NCI-H2029 (cell line): ENCODE results near the gene ALDOA.
"Not testable (repeated sequence)": the region's sequence is repeated elsewhere in the genome, so short reads cannot be mapped to it uniquely, and the experiment has no call there.

Source experiments
- DNase-seq: peaks from one replicate; lab custom pipeline; 2025; lab: John Stamatoyannopoulos, UW

The ALDOA gene

GRCh38 chr16:30065102-30065942, at the start of gene ALDOA:
TSS of gene ALDOA (plus strand) at chr16:30065760. CDS start at chr16:30066898, 1,138 bp downstream.
- peak; percentile 97 for DNase-seq

DNA sequence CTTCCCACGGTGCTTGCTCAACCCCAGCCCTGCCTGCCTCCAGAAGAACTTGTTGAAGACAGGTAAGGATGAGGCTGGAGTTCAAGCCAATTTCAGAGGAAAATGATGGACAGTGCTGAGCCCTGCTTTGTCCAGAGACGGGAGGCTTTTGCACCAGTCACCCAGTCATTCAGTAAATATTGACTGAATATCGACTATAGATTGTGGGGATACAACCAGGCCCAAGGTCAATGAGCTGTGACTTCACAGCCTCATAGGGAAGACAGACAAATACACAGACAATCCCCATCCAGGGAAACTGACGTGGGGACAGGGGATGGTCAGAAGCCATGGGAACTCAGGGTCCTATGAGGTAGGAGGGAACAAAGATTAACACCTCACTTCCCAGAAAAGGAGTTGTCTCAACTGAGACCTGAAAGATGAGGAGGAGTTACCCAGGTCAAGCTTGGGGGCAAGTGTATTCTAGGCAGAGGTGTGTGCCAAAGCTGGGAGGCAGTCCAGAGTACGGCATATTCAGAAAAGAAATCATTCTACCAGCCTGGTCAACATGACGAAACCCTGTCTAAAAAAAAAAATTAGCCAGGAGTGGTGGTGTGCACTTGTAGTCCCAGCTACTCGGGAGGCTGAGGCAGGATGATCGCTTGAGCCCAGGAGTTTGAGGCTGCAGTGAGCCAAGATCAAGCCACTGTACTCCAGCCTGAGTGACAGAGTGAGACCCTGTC, 48.8 kb upstream of the ALDOA start:
- no peak for DNase-seq

DNA sequence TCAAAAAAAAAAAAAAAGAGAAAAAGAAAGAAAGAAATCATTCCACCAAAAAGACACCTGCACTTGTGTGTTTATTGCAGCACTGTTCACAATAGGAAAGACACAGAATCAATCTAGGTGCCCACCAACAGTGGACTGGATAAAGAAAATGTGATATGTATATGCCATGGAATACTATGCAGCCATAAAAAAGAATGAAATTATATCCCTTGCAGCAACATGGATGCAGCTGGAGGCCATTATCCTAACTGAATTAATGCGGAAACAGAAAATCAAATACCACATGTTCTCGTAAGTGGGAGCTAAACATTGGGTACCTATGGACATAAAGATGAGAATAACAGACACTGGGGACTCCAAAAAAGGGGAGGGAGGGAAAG, 48.3 kb upstream of the ALDOA start:
- DNase-seq: no peak

DNA sequence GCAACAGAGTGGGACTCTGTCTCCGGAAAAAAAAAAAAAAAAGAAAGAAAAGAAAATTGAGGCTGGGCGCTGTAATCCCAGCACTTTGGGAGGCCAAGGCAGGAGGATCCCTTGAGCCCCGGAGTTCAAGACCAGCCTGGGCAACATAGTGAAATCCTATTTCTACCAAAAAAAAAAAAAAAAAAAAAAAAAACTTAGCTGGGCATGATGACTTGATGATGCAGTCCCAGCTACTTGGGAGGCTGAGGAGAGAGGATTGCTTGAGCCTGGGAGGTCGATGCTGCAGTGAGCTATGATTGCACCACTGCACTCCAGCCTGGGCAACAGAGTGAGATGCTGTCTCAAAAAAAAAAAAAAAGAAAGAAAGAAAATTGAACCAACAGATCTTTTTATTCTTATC, 47.6 kb upstream of the ALDOA start:
- DNase-seq: not testable (repeated sequence)

DNA sequence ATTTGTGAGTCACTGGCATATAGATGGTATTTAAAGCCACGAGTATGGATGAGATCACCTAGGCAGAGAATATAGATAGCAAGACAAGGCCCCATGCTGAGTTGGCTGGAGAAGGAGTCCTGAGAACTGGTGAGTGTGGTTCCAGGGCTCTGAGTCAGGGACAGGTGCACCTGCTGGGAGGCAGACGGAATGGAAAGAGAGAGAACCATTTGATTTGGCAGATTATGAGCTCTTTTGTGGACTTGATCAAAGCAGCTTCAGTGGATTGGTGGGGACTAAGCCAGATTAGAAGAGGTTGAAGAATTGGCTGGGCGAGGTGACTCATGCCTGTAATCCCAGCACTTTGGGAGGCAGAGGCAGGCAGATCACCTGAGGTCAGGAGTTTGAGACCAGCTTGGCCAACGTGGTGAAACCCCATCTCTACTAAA, 46.8 kb upstream of the ALDOA start:
- no peak for DNase-seq

- no peak for DNase-seq
Measured at GRCh38 chr16:30022887-30023286, 42.7 kb upstream of the ALDOA start, which contains the start of gene C16orf92. TSS of gene C16orf92 (plus strand) at chr16:30023198. CDS start at chr16:30023341, 143 bp downstream.

- DNase-seq: no peak
Measured at GRCh38 chr16:30023586-30023985, 42.0 kb upstream of the ALDOA start.

- DNase-seq: no peak
Measured at GRCh38 chr16:30024451-30024850, 41.1 kb upstream of the ALDOA start.

DNA sequence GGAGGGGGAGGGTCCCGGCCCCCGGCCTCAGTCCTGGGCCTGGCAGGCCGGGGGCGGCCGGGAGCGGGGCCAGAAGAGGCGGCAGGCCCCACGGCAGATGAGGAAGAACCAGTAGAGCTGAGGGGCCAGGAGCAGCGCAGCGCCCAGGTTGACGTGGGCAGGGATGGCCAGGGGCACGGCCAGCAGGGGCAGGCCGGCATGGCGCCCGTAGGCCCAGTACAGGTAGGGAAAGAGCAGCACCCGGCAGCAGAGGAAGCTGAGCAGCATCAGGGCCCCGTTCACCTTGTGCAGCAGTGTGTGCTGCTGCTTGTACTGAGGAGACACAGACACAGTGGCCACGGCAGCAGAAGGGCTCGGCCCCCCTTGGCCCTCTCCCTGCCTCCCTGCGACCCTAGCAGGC, 40.4 kb upstream of the ALDOA start:
- no peak for DNase-seq

GRCh38 chr16:30025574-30025973, 40.0 kb upstream of the ALDOA start:
- no peak for DNase-seq

GRCh38 chr16:30026449-30026848, 39.1 kb upstream of the ALDOA start:
- no peak for DNase-seq

DNA sequence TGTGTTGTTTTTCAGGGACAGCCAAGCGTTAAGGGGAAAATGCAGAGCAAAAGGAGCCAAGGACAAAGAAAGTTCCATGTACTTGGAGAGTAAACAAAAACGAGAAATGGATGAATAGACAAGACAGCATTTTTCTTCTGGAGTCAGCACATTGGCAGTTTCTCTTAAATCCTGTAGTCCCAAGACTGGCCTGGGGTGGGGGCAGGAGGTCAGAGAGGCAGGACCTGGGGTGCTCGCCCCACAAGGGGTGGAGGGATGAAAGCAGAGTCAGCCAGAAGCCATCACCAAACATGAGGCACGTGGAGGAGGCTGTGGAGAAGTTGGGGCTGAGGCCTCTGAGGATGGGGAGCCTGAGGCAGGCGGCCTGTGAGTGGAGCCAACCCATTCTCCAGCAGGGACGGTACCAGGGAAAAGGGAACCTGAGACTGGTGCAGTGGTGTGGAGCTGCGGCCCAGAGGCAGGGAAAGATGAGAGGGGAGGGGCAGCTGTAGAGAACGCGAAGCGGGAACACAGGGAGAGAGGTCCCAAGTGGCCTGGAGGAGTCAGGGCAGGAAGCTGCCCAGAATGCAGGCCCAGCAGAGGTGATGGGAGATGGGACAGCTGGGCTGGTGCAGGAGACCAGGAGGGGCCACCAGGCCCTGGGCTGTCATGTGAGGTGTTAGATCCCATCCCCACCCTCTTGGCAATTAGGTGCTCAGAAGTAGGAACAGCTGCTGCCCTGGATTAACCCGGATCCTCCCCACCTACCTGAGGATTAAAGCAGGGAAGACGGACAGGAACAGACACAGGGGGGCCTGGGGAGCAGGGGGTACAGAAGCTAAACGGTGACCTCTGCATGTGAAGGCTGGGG, 37.7 kb upstream of the ALDOA start:
- DNase-seq: no peak

DNA sequence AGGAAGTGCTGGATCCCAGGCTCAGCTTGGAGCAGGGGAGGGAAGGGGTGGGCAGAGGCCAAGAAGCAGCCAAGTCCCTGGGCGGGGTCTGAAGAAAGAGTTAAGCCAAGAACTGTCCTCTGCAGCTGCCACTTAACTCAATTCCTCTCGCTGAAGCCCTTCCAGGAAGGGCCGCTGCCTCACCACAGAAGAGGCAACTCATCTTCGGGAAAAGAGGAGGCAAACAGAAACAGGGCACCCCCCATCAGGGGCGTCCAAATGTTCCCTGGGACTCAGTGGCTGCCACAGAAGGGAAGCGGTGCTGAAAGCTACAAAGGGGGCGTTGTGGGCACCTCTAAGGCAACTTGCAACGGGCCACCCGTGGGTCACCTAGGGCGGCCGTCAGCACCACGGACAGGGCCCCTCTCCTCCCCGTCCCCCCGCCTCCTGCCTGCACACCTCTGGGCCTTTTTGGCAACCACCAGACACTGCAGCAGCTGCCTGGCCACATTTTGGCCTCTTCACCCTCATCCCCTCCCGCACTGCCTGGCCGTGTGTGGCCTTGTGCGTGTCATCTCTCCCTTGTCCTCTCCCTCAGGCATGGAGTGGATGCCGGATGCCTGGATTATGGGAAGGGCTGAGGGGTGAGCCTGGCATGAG, 37.0 kb upstream of the ALDOA start:
- no peak for DNase-seq

DNA sequence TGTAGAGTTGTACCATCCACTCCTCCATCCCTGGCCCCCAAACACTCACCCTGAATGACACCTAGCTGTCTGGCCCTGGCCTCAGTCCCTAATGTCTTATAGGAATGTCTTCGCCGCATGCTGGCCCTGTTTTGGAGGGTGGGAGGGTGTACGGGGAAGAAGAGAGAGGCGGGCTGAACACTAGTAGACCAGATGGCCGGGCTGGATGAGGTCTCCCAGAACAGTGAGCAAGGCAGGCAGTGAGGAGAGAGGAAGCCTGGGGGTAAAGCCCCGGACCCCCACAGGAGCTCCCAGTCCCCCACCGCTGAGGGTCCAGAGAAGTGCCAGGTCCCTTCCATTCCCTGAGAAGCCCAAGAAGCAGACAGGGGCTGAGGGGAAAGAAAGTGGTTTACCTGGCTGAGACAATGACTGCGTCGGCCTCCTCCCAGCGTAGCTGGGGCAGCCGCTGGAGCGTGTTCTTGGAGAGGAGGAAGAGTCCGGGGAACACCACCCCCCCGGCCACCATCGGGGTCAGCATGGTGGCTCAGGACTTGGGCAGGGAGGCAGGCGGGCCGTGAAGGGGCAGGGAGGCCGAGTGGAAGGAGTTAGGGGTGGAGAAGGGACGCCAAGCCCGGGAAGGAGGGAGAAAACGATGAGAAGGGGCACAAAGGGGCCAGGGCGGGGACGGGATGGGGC, 35.4 kb upstream of the ALDOA start:
- no peak for DNase-seq

DNA sequence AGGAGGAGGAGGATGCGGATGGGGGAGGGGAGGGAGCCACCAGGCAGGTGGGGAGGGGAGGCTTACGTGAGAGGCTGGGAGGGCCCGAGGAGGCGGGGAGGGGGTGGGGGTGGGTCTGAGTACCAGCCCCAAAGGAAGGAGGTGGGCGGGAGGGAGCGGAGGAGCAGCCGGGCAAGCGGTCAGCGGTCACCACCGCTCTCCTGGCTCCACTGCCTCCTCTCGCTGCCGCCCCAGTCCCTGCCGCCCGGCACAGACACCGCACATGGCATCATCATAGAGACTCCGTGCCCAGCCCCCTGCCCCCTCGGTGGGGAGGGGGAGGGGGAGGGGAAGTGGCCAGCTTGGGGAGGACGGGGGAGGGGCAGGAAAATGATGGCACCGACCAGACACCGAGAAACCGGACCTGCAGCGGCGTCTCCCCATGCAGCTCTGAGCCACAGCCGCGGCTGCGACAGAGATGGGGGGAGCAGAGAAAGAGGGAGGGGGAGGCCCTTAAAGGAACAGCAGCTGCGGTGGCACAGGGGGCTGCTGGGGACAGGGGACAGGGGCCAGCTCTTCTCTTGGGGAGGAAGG, 34.6 kb upstream of the ALDOA start, which contains the start of gene TLCD3B:
Gene TLCD3B (minus strand): TSS at position 431 of the 573 bp plus-strand sequence. CDS start 744 bp downstream, outside the sequence.
- no peak for DNase-seq

GRCh38 chr16:30031477-30031918, 34.1 kb upstream of the ALDOA start:
- no peak for DNase-seq

DNA sequence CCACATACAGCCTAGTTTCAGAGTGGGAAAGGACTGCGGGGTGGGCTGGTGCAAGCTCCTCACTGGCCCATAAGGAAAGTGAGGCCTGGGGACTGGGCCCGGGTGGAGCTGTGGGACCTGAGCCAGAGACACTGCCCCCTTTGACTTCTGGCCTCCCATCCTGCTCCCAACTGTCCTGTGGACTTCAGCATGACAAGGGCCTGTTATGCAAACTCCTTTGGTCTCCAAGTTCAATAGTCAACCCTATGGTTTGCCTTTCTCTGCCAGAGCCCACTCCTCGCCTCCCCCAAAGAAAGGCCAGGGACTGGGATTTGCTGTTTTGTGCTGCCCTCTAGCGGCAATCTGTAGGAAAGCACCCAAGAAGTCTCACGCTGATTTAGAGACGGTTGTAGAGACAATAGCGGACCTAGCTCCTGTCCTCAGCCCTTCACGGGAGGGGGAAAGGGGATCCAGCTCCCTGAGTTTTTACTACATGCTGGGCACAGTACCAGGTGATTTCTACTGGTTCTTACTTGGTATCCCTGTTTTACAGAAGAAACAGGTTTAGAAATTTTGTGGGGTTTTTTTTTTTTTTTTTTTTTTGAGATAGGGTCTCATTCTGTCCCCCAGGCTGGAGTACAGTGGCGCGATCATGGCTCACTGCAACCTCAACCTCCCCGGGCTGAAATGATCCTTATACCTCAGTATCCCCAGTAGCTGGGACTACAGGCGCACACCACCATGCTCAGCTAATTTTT, 33.3 kb upstream of the ALDOA start:
- peak; percentile 45 for DNase-seq

- DNase-seq: no peak
Measured at GRCh38 chr16:30033270-30033669, 32.3 kb upstream of the ALDOA start.

GRCh38 chr16:30040221-30040620, 25.3 kb upstream of the ALDOA start:
- DNase-seq: no peak

DNA sequence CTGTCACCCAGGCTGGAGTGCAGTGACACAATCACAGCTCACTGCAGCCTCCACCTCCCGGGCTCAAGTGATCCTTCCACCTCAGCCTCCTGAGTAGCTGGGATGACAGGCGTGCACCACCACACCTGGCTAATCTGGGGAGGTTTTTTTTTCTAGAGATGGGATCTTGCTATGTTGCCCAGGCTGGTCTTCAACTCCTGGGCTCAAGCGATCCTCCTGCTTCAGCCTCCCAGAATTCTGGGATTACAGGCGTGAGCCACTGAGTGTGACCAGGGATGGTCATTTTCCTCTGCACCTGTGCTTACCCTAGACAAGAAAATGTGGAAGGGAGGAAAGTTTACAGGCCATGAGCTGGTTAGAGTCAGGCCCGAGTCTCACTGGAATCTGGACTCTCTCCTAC, 24.9 kb upstream of the ALDOA start:
- DNase-seq: not testable (repeated sequence)
